Measurements from ENCODE around the gene PRRG2. TPM values are rescaled to one million over a fixed set of nuclear protein-coding genes. Genes with fewer than 3 reads are reported as not detected.

Gene PRRG2
- total and polyA plus RNA-seq, 2 experiments from 2014 or later, result 2.0 to 3.8 TPM

- TF ChIP-seq ZNF462 (CRISPR knock-in tag; IDR thresholded peaks at IDR 0.05), result no peak
- no peak for TF ChIP-seq NANOG (IDR thresholded peaks at IDR 0.05; ENCODE audit: borderline replicate concordance)
- no peak for TF ChIP-seq EZH2phosphoT487 (IDR thresholded peaks at IDR 0.05; ENCODE audit: unreplicated experiment)
These were observed 28.4 kb upstream of the PRRG2 start (continued) for GRCh38 chr19:49552749-49553148.

- peaks cover 19% of the 10 kb centered on the region for H3K27me3 Mint-ChIP-seq (ENCODE audit: insufficient read depth, low read depth, poor library complexity)
- H3K4me2 ChIP-seq, result no peak overlapping the region
- H3K36me3 ChIP-seq (ENCODE audit: insufficient read depth), result no peaks in the 10 kb centered on the region; the same call in 1 of the 2 replicates
- no peak overlapping the region for H3K4me3 Mint-ChIP-seq
- H2AFZ ChIP-seq, result no peak overlapping the region
- H3K79me2 ChIP-seq (replicated peaks; ENCODE audit: insufficient read depth), result no peaks in the 10 kb centered on the region
- H3K9me2 ChIP-seq (ENCODE audit: insufficient read depth), result no peaks in the 10 kb centered on the region
- H3K27ac ChIP-seq (ENCODE audit: low read depth), result no peak overlapping the region
- H3F3A ChIP-seq (replicated peaks; ENCODE audit: low read depth), result peaks cover 27% of the 10 kb centered on the region
- ATAC-seq (no peak), DNase-seq (ENCODE audit: low spot score) (no peak)
- peaks cover 36% of the 10 kb centered on the region for H3K36me3 Mint-ChIP-seq (ENCODE audit: low read depth)
- H3K27me3 ChIP-seq (ENCODE audit: insufficient read depth), result no peaks in the 10 kb centered on the region
- no peak overlapping the region for H3K27ac Mint-ChIP-seq
- peaks cover 6% of the 10 kb centered on the region for H3K4me1 Mint-ChIP-seq
- H3K9me3 Mint-ChIP-seq, result no peaks in the 10 kb centered on the region
- no peak overlapping the region for H3K4me3 ChIP-seq
- H3K4me1 ChIP-seq (ENCODE audit: insufficient read depth), result peaks cover 10% of the 10 kb centered on the region; the same call in 1 of the 2 replicates
- no peaks in the 10 kb centered on the region for H4K20me1 ChIP-seq (replicated peaks; ENCODE audit: insufficient read depth)
- TF ChIP-seq CREB1 (CRISPR knock-in tag; IDR thresholded peaks at IDR 0.05; ENCODE audit: low read depth), result no peak
- peak; percentile 22; the same call in 1 of the 2 replicates for TF ChIP-seq POLR2AphosphoS5 (IDR thresholded peaks at IDR 0.05; ENCODE audit: low read depth)
- no peak for TF ChIP-seq STAT1 (IDR thresholded peaks at IDR 0.05; ENCODE audit: unreplicated experiment)
- TF ChIP-seq EZH2 (IDR thresholded peaks at IDR 0.05; ENCODE audit: low read depth, unreplicated experiment), result no peak
- TF ChIP-seq JUNB (IDR thresholded peaks at IDR 0.05; ENCODE audit: unreplicated experiment), result no peak
- TF ChIP-seq NANOG (IDR thresholded peaks at IDR 0.05; ENCODE audit: borderline replicate concordance), result no peak
- TF ChIP-seq ZNF462 (CRISPR knock-in tag; IDR thresholded peaks at IDR 0.05), result no peak
These were observed 27.5 kb upstream of the PRRG2 start for GRCh38 chr19:49553451-49554271.
